ENCODE data around the gene ARPC2. TPM values are rescaled to one million over a fixed set of nuclear protein-coding genes. Genes with fewer than 3 reads are reported as not detected.

The ARPC2 gene
- total RNA-seq, 1 experiment from 2014 or later, result 187 TPM

DNA sequence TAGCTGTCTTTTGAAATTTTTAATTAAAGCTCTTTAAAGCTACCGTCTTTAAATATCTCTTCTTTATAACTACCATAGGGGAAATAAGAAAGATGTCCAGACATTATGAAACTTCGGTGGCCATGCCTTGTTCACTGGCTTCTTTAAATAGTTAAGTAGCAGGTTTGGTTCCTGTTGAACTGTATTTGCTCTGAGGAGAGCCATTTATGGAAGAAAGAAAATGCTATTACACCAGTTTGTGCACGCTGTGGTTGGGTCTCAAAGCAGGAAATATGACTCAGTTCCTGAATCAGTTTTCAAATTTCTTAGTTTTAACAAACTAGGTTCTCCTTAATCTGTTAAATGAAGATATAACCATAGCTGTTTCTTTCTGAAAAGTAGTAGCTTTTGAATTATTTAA, 12.2 kb downstream of the ARPC2 start:
- TF ChIP-seq CBX3 (IDR thresholded peaks at IDR 0.05; ENCODE audit: low read depth) (no peak), EGR1 (IDR thresholded peaks at IDR 0.05; ENCODE audit: low read depth) (no peak), CEBPB (IDR thresholded peaks at IDR 0.05; ENCODE audit: low read depth) (0 out of 2 replicates have a peak, but pooled peaks have one; percentile 11), SRF (IDR thresholded peaks at IDR 0.05; ENCODE audit: low read depth) (peak; percentile 96), JUND (IDR thresholded peaks at IDR 0.05) (peak; percentile 56), SP1 (IDR thresholded peaks at IDR 0.05; ENCODE audit: low read depth) (peak; percentile 62), SIN3A (IDR thresholded peaks at IDR 0.05; ENCODE audit: low read depth) (no peak), EZH2 (IDR thresholded peaks at IDR 0.05) (no peak), MAX (IDR thresholded peaks at IDR 0.05) (peak; percentile 41; the same call in 1 of the 2 replicates), FOSL1 (IDR thresholded peaks at IDR 0.05; ENCODE audit: low read depth) (peak; percentile 62), ATF3 (IDR thresholded peaks at IDR 0.05) (no peak), ZFX (IDR thresholded peaks at IDR 0.05) (no peak)
- TF ChIP-seq, protein P1, sequence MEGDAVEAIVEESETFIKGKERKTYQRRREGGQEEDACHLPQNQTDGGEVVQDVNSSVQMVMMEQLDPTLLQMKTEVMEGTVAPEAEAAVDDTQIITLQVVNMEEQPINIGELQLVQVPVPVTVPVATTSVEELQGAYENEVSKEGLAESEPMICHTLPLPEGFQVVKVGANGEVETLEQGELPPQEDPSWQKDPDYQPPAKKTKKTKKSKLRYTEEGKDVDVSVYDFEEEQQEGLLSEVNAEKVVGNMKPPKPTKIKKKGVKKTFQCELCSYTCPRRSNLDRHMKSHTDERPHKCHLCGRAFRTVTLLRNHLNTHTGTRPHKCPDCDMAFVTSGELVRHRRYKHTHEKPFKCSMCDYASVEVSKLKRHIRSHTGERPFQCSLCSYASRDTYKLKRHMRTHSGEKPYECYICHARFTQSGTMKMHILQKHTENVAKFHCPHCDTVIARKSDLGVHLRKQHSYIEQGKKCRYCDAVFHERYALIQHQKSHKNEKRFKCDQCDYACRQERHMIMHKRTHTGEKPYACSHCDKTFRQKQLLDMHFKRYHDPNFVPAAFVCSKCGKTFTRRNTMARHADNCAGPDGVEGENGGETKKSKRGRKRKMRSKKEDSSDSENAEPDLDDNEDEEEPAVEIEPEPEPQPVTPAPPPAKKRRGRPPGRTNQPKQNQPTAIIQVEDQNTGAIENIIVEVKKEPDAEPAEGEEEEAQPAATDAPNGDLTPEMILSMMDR (IDR thresholded peaks at IDR 0.05 in 2 of 3, conservative IDR thresholded peaks at IDR 0.05 in 1 of 3; ENCODE audit: borderline replicate concordance in 1 of 3, insufficient read depth in 1 of 3, low read depth in 2 of 3, low read length in 2 of 3), result no peak
- Histone ChIP-seq H3K9me3 (ENCODE audit: control insufficient read depth in 1 of 2, insufficient read depth in 1 of 2, low read depth in 1 of 2, low read length in 2 of 2) (no peaks in the 10 kb centered on the region), H3K27me3 (ENCODE audit: insufficient read depth, low read length) (no peaks in the 10 kb centered on the region), H3K79me2 (ENCODE audit: insufficient read depth, low read length) (peaks cover 63% of the 10 kb centered on the region), H3K4me1 (ENCODE audit: control insufficient read depth in 1 of 2, insufficient read depth in 2 of 2, low read length in 2 of 2) (peaks cover 26 to 30% of the 10 kb centered on the region in 2 experiments), H3K27ac (ENCODE audit: low read depth, low read length) (peak overlapping the region; percentile 59; the same call in 1 of the 2 replicates), H3K36me3 (ENCODE audit: control insufficient read depth in 1 of 2, insufficient read depth in 2 of 2, low read length in 2 of 2) (peaks cover 47 to 49% of the 10 kb centered on the region in 2 experiments; a peak in 3 of 4 replicates), H3K4me2 (ENCODE audit: low read length) (peak overlapping the region; percentile 50), H3K9ac (ENCODE audit: low read length) (no peak overlapping the region), H3K9me2 (ENCODE audit: insufficient read depth) (no peaks in the 10 kb centered on the region), H4K20me1 (ENCODE audit: insufficient read depth) (no peaks in the 10 kb centered on the region), H2AFZ (ENCODE audit: low read depth, low read length, poor library complexity, severe bottlenecking) (no peak overlapping the region), H3K4me3 (replicated peaks in 1 of 2; ENCODE audit: low read depth in 1 of 2, low read length in 2 of 2) (no peak overlapping the region)
- CTCF ChIA-PET, result interaction anchor here (0.7 kb wide), 1 partner anchor 10 kb away, joined by 3 read pairs; no protein-coding TSS in a partner anchor
- RAD21 ChIA-PET (ENCODE audit: low non-redundant PET in 1 of 2, low total read pairs in 2 of 2, uncharacterized antibody in 2 of 2, unreplicated experiment in 2 of 2), result no interaction called here
- BruUV-seq (replicated peaks), result no TSS peak
- DNase-seq (ENCODE audit: low read depth, low spot score), result no peak
- ATAC-seq, result no peak
- intact Hi-C loops (cut with micrococcal nuclease), result no loop called here
- POLR2A ChIA-PET, result no interaction called here

Data from HCT116 (cell line).